ENCODE data around the gene ZNF212.

The ZNF212 gene

DNA sequence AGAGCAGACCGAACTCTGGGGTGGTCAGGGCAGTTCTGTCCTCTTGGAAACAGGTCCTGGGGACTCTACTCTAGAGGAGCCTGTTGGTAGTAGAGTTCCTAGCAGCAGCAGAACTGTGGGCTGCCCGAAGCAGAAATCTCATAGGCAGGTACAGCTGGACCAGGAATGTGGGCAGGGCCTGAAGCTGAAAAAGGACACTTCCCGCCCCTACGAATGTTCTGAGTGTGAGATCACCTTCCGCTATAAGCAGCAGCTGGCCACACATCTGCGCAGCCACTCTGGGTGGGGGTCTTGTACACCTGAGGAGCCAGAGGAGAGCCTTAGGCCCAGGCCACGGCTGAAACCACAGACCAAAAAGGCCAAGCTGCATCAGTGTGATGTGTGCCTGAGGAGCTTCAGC is 14.2 kb downstream of the ZNF212 start:
- TF ChIP-seq, protein P1, sequence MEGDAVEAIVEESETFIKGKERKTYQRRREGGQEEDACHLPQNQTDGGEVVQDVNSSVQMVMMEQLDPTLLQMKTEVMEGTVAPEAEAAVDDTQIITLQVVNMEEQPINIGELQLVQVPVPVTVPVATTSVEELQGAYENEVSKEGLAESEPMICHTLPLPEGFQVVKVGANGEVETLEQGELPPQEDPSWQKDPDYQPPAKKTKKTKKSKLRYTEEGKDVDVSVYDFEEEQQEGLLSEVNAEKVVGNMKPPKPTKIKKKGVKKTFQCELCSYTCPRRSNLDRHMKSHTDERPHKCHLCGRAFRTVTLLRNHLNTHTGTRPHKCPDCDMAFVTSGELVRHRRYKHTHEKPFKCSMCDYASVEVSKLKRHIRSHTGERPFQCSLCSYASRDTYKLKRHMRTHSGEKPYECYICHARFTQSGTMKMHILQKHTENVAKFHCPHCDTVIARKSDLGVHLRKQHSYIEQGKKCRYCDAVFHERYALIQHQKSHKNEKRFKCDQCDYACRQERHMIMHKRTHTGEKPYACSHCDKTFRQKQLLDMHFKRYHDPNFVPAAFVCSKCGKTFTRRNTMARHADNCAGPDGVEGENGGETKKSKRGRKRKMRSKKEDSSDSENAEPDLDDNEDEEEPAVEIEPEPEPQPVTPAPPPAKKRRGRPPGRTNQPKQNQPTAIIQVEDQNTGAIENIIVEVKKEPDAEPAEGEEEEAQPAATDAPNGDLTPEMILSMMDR (IDR thresholded peaks at IDR 0.05; ENCODE audit: borderline replicate concordance, insufficient read depth, low read depth, low read length) = no peak

GRCh38 chr7:149254181-149254858 is 14.9 kb downstream of the ZNF212 start:
- TF ChIP-seq, protein P1 (IDR thresholded peaks at IDR 0.05; ENCODE audit: borderline replicate concordance, insufficient read depth, low read depth, low read length) = no peak

More for the DNA sequence above, 14.2 kb downstream of the ZNF212 start:
- no peak overlapping the region for H3K4me3 ChIP-seq (ENCODE audit: low read depth, low read length)

DNA sequence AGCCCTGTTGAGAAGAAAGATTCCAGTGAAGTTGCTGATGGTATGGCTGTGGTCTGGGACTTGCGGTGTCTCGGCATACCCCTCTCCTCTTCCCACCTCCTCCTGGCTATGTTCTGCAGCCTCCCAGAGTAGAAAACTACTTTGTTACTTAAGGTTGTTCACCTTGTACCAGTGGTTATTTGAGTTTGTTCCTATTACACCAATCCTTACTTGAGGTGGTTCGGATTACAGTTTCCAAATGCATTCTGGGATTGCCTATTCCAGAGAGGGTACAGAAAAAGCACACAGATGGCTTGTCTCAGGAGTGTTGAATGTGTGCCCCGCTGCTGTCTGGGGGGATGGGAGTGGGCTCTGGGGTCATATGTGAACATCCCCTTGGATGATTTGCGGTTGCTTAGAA is 15.7 kb downstream of the ZNF212 start:
- H3K4me3 ChIP-seq (ENCODE audit: low read depth, low read length) = no peak overlapping the region
- TF ChIP-seq, protein P1 (IDR thresholded peaks at IDR 0.05; ENCODE audit: borderline replicate concordance, insufficient read depth, low read depth, low read length) = no peak

More at GRCh38 chr7:149254181-149254858, 14.9 kb downstream of the ZNF212 start:
- no peak overlapping the region for H3K4me3 ChIP-seq (ENCODE audit: low read depth, low read length)

DNA sequence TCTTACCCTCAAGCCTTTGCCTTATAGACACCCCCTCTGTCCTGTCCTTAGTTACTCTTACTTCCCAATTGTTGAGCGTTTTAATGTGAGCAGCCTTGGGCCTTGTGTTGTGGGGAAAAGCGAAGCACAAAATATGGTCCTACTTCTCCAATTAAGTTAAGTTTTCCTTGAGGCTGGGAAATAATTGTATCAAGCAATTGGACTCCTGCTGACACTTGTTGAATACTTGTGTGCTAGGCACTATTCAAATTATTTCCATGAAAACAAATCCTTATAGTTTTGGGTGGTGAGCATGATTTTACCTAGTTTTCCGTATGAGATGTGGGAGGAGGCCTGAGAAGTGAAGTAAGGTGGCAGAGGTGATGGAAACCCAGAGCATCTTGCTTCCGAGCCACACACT is 17.1 kb downstream of the ZNF212 start:
- TF ChIP-seq, protein P1 (IDR thresholded peaks at IDR 0.05; ENCODE audit: borderline replicate concordance, insufficient read depth, low read depth, low read length) = no peak
- no peak overlapping the region for H3K4me3 ChIP-seq (ENCODE audit: low read depth, low read length)

- TF ChIP-seq, protein P1 (IDR thresholded peaks at IDR 0.05; ENCODE audit: borderline replicate concordance, insufficient read depth, low read depth, low read length) = no peak
- H3K4me3 ChIP-seq (ENCODE audit: low read depth, low read length) = no peak overlapping the region
These were observed 17.7 kb downstream of the ZNF212 start for GRCh38 chr7:149257146-149257545.

GRCh38 chr7:149261316-149261828 is 21.9 kb downstream of the ZNF212 start:
- H3K4me3 ChIP-seq (ENCODE audit: low read depth, low read length) = peak overlapping the region; percentile 63
- TF ChIP-seq, protein P1 (IDR thresholded peaks at IDR 0.05; ENCODE audit: borderline replicate concordance, insufficient read depth, low read depth, low read length) = no peak
